ENCODE measurements around the gene SDE2.

The SDE2 gene

GRCh38 chr1:226038661-226039060 lies 39.5 kb upstream of the SDE2 start:
- Mint-ChIP-seq H3K36me3 (ENCODE audit: low read depth) (no peaks in the 10 kb centered on the region), H3K9me3 (no peaks in the 10 kb centered on the region), H3K4me1 (no peaks in the 10 kb centered on the region), H3K4me3 (no peak overlapping the region), H3K27me3 (ENCODE audit: low read depth, poor library complexity) (no peaks in the 10 kb centered on the region), H3K27ac (no peak overlapping the region)
- DNase-seq = no peak
- no peak for TF ChIP-seq CTCF (IDR thresholded peaks at IDR 0.05)

- Mint-ChIP-seq H3K4me3 (no peak overlapping the region), H3K36me3 (ENCODE audit: low read depth) (no peaks in the 10 kb centered on the region), H3K9me3 (no peaks in the 10 kb centered on the region), H3K27me3 (ENCODE audit: low read depth, poor library complexity) (peaks cover 8% of the 10 kb centered on the region), H3K4me1 (no peaks in the 10 kb centered on the region), H3K27ac (no peak overlapping the region)
- no peak for DNase-seq
- no peak for TF ChIP-seq CTCF (IDR thresholded peaks at IDR 0.05)
Measured at GRCh38 chr1:226035915-226036314, 36.8 kb upstream of the SDE2 start.

DNA sequence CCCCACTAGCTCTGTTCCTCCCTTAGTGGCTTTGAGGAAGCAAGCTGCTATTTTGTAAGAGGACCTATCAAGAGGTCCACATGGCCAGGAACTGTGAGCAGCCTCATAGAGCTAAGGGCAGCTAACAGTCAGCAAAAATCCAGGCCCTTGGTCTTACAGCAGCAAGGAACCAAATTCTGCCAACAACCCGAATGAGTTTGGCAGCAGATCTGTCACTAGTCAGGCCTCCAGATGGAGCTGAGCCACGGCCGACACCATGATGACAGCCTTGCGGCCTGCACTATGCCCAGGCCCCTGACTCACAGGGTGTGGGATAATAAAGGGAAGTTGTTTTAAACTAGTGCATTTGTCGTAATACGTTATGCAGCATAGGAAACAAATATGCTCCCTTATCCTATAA lies 35.3 kb upstream of the SDE2 start:
- DNase-seq = no peak
- H3K4me1 Mint-ChIP-seq = no peaks in the 10 kb centered on the region
- no peaks in the 10 kb centered on the region for H3K36me3 Mint-ChIP-seq (ENCODE audit: low read depth)
- H3K27ac Mint-ChIP-seq = no peak overlapping the region
- no peaks in the 10 kb centered on the region for H3K9me3 Mint-ChIP-seq
- no peak overlapping the region for H3K4me3 Mint-ChIP-seq
- TF ChIP-seq CTCF (IDR thresholded peaks at IDR 0.05) = no peak
- H3K27me3 Mint-ChIP-seq (ENCODE audit: low read depth, poor library complexity) = peaks cover 8% of the 10 kb centered on the region

- Mint-ChIP-seq H3K27me3 (ENCODE audit: low read depth, poor library complexity) (peaks cover 8% of the 10 kb centered on the region), H3K4me1 (peaks cover 2% of the 10 kb centered on the region), H3K27ac (no peak overlapping the region), H3K9me3 (no peaks in the 10 kb centered on the region), H3K4me3 (no peak overlapping the region), H3K36me3 (ENCODE audit: low read depth) (no peaks in the 10 kb centered on the region)
- no peak for DNase-seq
- no peak for TF ChIP-seq CTCF (IDR thresholded peaks at IDR 0.05)
Measured at GRCh38 chr1:226033991-226034390, 34.8 kb upstream of the SDE2 start.

GRCh38 chr1:226033582-226033981 lies 34.4 kb upstream of the SDE2 start:
- H3K27ac Mint-ChIP-seq = no peak overlapping the region
- no peak for DNase-seq
- no peaks in the 10 kb centered on the region for H3K36me3 Mint-ChIP-seq (ENCODE audit: low read depth)
- no peak for TF ChIP-seq CTCF (IDR thresholded peaks at IDR 0.05)
- no peak overlapping the region for H3K4me3 Mint-ChIP-seq
- no peaks in the 10 kb centered on the region for H3K9me3 Mint-ChIP-seq
- H3K4me1 Mint-ChIP-seq = peaks cover 4% of the 10 kb centered on the region
- H3K27me3 Mint-ChIP-seq (ENCODE audit: low read depth, poor library complexity) = peaks cover 8% of the 10 kb centered on the region

GRCh38 chr1:226029568-226030225 lies 30.6 kb upstream of the SDE2 start:
- Mint-ChIP-seq H3K4me1 (peaks cover 23% of the 10 kb centered on the region), H3K4me3 (no peak overlapping the region), H3K36me3 (ENCODE audit: low read depth) (no peaks in the 10 kb centered on the region), H3K27ac (no peak overlapping the region), H3K9me3 (no peaks in the 10 kb centered on the region), H3K27me3 (ENCODE audit: low read depth, poor library complexity) (peaks cover 8% of the 10 kb centered on the region)
- TF ChIP-seq CTCF (IDR thresholded peaks at IDR 0.05) = no peak
- DNase-seq = no peak
